Measurements from ENCODE around the gene FGF1.

FGF1 gene

DNA sequence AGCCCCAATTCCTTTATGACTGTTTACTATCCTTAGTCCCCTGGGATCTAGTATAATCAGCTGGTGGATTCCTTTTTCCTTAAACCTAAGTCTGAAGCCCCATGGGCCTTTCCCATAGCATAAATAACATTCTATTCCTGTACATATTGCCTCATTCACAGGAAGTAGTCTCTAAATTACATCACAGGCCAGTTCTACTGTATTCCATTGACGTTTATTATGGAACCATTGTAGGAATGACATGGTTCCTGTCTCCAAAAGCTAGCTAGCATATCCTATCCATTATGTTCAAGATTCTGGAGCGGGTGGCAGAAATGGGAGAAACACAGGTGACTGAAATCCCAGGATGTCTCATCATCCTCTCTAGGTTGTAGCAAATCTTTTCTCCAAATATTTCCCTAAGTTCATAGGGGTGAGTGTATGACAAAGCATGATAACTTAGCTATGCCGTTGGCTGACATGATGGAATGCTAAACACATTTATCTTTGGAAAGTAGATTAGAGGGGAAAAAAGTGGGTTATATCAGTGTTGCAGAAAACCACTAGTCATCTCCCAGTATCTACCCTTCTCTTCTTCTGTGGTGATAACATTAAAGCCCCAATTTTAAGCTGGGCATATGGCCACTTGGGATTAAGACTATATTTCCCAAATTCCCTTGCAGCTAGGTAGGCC is 140.1 kb downstream of the FGF1 start:
- ATAC-seq, result no peak
- no peak for TF ChIP-seq ZFP3 (CRISPR knock-in tag; IDR thresholded peaks at IDR 0.05)
- TF ChIP-seq ESRRG (CRISPR knock-in tag; IDR thresholded peaks at IDR 0.05), result no peak
- TF ChIP-seq CSDC2 (CRISPR knock-in tag; IDR thresholded peaks at IDR 0.05), result no peak
- no peak for TF ChIP-seq ZNF565 (CRISPR knock-in tag; conservative IDR thresholded peaks at IDR 0.05; ENCODE audit: low read depth)
- no peak for TF ChIP-seq OSR1 (CRISPR knock-in tag; IDR thresholded peaks at IDR 0.05)

GRCh38 chr5:142544946-142545649 is 140.8 kb downstream of the FGF1 start:
- no peak for ATAC-seq
- no peak for TF ChIP-seq SNAI2 (CRISPR knock-in tag; IDR thresholded peaks at IDR 0.05)
- TF ChIP-seq, protein P1, sequence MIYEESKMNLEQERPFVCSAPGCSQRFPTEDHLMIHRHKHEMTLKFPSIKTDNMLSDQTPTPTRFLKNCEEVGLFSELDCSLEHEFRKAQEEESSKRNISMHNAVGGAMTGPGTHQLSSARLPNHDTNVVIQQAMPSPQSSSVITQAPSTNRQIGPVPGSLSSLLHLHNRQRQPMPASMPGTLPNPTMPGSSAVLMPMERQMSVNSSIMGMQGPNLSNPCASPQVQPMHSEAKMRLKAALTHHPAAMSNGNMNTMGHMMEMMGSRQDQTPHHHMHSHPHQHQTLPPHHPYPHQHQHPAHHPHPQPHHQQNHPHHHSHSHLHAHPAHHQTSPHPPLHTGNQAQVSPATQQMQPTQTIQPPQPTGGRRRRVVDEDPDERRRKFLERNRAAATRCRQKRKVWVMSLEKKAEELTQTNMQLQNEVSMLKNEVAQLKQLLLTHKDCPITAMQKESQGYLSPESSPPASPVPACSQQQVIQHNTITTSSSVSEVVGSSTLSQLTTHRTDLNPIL (CRISPR knock-in tag; IDR thresholded peaks at IDR 0.05; ENCODE audit: low read depth), result no peak
- no peak for TF ChIP-seq ZNF565 (CRISPR knock-in tag; conservative IDR thresholded peaks at IDR 0.05; ENCODE audit: low read depth)
- TF ChIP-seq ZNF70 (CRISPR knock-in tag; IDR thresholded peaks at IDR 0.05), result no peak
- no peak for TF ChIP-seq ZC3H10 (CRISPR knock-in tag; IDR thresholded peaks at IDR 0.05)
- no peak for TF ChIP-seq POU6F1 (CRISPR knock-in tag; IDR thresholded peaks at IDR 0.05; ENCODE audit: borderline replicate concordance, low read depth)
- TF ChIP-seq BACH2 (CRISPR knock-in tag; IDR thresholded peaks at IDR 0.05; ENCODE audit: borderline replicate concordance), result no peak
- TF ChIP-seq PPARA (CRISPR knock-in tag; IDR thresholded peaks at IDR 0.05; ENCODE audit: borderline replicate concordance), result no peak
- TF ChIP-seq TSHZ2 (CRISPR knock-in tag; IDR thresholded peaks at IDR 0.05), result no peak
- no peak for TF ChIP-seq ESRRG (CRISPR knock-in tag; IDR thresholded peaks at IDR 0.05)
- TF ChIP-seq TOX (CRISPR knock-in tag; IDR thresholded peaks at IDR 0.05; ENCODE audit: borderline replicate concordance), result no peak
- no peak for TF ChIP-seq PATZ1 (CRISPR knock-in tag; IDR thresholded peaks at IDR 0.05; ENCODE audit: borderline replicate concordance)

DNA sequence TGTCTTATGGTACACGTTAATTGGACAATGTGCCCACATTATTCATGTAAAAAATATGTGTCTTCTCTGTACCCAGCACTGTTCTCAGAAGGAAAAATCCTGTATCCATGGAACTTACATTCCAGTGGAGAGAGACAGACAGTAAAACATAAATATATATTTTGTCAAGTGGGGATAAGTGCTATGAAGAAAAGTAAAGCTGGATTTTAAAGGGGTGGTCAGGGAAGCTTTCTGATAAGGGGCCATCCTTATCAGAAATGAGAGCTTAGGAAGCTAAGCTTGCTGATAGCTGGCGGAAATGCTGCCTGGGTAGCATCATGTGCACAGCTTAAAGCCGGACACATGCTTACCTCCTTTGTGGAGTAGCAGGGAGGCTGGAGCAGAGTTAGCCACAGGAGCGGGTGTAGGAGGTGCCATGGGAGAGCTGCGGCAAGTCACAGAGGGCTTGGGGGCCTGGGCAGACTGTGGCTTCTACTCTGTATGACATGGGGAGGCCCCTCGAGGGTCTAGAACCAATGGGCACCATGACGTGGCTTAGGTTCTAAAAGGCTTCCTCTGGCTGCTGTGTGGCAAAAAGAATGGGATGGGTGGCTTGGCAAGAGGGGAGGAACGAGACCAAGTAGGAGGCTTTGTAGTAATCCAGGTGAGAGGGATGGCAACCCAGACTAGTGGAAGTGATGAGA is 141.7 kb downstream of the FGF1 start:
- peak; percentile 46 for ATAC-seq
- peak; percentile 40; the same call in 1 of the 2 replicates for TF ChIP-seq ISL1 (CRISPR knock-in tag; IDR thresholded peaks at IDR 0.05)
- TF ChIP-seq, protein P2, sequence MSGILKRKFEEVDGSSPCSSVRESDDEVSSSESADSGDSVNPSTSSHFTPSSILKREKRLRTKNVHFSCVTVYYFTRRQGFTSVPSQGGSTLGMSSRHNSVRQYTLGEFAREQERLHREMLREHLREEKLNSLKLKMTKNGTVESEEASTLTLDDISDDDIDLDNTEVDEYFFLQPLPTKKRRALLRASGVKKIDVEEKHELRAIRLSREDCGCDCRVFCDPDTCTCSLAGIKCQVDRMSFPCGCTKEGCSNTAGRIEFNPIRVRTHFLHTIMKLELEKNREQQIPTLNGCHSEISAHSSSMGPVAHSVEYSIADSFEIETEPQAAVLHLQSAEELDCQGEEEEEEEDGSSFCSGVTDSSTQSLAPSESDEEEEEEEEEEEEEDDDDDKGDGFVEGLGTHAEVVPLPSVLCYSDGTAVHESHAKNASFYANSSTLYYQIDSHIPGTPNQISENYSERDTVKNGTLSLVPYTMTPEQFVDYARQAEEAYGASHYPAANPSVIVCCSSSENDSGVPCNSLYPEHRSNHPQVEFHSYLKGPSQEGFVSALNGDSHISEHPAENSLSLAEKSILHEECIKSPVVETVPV (CRISPR knock-in tag; IDR thresholded peaks at IDR 0.05), result no peak
